Measurements from ENCODE around the gene ITSN1.

- TF ChIP-seq EZH2 (IDR thresholded peaks at IDR 0.05; ENCODE audit: low read depth, unreplicated experiment) (no peak), EZH2phosphoT487 (IDR thresholded peaks at IDR 0.05; ENCODE audit: unreplicated experiment) (no peak), CTCF (conservative IDR thresholded peaks at IDR 0.05; ENCODE audit: low read depth in 2 of 2) (no peak)
Observed at GRCh38 chr21:33641352-33642026, 812 bp upstream of the ITSN1 start, which contains the start of gene CRYZL1.
